ENCODE data around the gene SSPN.

Gene SSPN

DNA sequence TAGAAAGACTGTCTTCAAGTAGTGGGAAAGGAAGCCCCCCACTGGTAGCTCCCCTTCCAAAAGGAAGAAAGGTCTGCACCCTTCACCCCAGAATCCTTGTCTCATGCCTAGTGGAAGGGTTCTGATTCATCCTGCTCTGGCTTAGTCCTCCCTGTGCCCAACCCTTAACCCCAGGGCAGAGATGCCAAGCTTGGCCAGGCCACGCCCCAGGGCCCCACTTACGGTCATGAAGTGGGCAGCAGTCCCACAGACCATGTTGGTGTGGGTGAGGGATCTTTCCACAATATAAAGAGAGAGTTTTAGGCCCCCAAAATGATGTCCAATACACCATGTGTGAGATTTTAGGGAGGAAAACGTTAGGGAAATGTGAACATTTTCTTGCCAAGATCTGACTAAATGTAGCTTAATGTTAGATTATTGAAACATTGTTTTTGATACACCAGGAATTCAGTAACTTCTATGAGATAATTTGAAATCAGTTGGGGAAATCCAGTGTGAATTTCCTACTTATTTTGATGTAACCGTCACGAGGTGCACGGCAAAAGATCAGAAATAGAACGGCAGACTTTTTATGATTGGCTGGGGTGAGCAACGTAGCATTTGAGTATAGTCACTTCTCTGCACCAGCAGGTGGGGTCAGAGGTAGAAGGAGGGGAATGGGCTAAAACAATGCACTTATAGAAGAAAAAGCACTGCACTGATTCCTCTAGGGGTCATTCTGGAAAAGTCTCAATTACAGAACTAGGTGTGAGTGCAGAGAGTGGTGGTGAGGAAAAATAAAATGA lies 8.2 kb upstream of the SSPN start:
- no peak for DNase-seq

- no peak for DNase-seq
These were observed 7.2 kb upstream of the SSPN start for GRCh38 chr12:26188127-26188526.

- DNase-seq: no peak
These were observed 6.7 kb upstream of the SSPN start for GRCh38 chr12:26188641-26189040.

DNA sequence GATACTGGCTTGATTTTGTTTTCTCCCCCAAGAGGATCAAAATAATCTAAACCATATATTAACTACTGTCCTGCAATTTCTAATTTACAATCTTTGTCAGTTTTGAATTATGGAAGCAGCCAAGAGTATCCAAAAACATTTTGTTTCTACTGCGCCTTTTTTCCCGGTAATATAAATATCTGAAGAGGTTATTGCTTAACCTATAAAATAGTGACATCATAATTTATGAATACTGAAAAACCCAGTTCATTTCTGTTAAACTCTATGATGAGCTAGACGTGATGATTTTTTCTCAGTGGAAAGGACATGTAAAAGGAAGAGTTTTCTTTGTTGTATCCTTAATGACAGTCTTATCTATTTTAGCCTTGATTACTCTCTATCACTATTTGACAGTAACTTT lies 3.2 kb upstream of the SSPN start:
- DNase-seq: no peak

GRCh38 chr12:26193539-26193938 lies 1.8 kb upstream of the SSPN start:
- no peak for DNase-seq

DNA sequence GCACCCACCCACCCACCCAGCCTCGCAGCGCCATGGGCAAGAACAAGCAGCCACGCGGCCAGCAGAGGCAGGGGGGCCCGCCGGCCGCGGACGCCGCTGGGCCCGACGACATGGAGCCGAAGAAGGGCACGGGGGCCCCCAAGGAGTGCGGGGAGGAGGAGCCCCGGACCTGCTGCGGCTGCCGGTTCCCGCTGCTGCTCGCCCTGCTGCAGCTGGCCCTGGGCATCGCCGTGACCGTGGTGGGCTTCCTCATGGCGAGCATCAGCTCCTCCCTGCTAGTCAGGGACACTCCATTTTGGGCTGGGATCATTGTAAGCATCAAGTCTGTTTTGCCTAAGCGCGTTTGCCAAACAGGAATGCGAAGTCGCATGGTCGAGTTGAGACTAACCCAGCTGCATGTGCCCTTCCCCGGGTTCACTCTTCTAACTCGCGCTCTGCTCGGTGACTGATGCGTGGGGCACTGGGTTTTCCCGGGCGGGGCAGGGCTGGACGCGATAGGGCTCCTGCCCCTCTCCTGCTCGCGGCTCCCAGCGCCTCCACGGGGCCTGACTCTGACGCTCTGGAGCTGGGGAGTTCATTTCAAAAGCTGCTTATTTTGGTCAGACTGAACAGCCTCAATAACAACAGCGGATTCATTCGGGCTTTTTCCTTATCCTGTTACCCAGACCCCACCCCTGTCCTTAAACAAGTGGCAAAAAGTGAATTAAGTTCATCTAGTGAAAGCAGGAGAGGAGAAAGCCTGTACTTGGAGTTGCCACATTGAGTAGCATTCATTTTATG lies 458 bp downstream of the SSPN start:
- no peak for DNase-seq

DNA sequence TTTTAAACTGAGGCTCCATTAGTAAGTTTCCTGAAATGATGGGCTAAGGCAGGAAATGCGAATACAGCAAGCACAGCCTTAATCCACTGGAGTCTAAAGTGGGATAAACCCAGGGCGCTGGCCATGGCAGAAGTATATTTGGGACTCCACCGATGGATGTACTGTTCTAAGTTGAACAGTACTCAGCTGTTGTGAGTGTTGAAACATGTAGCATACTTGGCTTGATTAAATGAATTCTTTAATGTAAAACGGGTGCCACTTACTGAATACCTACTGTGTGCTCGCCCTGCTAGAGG lies 996 bp downstream of the SSPN start:
- no peak for DNase-seq

- DNase-seq: no peak
These were observed 2.5 kb downstream of the SSPN start for GRCh38 chr12:26197832-26198231.

DNA sequence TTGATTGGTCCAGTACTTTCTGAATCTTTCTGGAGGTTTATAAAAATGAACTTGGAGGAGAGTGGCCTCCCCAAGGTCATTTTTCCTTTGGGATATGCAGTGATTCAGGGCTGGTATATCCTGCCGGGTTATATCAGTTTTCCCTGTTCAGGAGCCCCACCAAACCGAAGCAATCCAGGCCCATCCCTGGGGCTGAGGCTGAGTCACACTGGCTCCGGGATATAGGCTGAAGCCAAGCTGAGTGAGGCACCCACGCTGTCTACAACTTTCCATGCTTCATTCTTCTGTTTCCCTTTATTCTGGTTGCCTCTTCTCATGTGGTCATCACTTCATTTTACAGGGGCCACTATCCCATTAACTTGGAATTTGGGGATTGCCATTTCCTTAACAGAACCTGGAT lies 3.4 kb downstream of the SSPN start:
- DNase-seq: no peak

GRCh38 chr12:26203167-26203780 lies 7.9 kb downstream of the SSPN start:
- DNase-seq: no peak

DNA sequence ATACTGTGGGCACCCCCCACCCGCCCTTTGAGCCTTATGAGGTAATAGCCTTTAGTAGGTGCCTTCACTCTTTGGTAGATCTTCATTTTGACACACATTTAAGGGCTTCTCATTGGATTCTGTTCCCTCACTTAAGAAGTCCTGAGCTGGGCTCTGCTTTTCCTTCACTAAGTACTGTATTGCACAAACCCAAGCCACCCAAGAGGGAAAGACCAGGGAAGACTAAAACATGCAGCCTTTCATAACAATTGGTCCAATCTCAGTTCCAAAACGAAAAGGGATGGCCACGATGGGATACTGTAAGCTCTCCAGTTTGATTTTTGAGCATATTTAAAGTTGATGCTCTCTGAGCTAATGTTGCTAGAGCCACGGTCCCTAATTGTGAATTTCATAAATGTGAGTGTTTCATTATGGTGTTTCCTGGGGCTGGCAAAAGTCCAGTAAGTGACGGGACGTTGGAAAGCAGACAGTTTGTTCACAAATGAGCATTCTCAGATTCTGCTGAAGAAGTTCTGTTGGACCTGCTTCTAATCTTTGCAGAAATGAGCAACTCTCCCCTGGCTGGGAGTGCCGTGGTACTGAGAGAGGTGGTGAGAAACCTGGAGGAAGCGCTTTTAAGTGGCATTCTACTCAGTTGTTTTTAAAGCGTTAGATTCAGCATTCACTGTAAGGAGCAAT lies 9.4 kb downstream of the SSPN start:
- no peak for DNase-seq

GRCh38 chr12:26205298-26205697 lies 9.9 kb downstream of the SSPN start:
- DNase-seq: no peak

- DNase-seq: no peak
These were observed 10.6 kb downstream of the SSPN start for GRCh38 chr12:26205941-26206340.

GRCh38 chr12:26211331-26211730 lies 16.0 kb downstream of the SSPN start:
- DNase-seq: no peak

GRCh38 chr12:26212396-26212795 lies 17.0 kb downstream of the SSPN start:
- no peak for DNase-seq

GRCh38 chr12:26212988-26213387 lies 17.6 kb downstream of the SSPN start:
- no peak for DNase-seq

GRCh38 chr12:26214121-26214520 lies 18.7 kb downstream of the SSPN start:
- DNase-seq: no peak

DNA sequence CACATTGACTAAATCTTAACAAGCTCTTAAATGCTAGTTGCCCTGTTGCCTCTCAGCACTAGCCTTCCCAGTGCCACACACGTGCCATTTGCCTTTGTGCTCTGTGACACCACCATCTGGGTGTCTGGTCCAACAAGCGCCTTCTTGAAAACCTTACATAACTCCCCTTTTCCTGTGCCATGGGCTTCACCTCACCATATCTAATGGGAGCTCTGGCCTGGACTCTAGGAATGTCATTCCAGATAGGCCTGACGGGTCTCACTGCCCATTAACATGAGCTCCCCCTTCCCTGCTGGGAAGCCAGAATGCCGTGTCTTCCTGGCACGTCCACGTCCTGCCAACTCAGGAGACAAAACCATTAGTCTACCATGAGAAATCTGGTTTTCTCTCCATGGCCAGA lies 24.4 kb downstream of the SSPN start:
- no peak for DNase-seq

GRCh38 chr12:26224657-26225056 lies 29.3 kb downstream of the SSPN start:
- no peak for DNase-seq

DNA sequence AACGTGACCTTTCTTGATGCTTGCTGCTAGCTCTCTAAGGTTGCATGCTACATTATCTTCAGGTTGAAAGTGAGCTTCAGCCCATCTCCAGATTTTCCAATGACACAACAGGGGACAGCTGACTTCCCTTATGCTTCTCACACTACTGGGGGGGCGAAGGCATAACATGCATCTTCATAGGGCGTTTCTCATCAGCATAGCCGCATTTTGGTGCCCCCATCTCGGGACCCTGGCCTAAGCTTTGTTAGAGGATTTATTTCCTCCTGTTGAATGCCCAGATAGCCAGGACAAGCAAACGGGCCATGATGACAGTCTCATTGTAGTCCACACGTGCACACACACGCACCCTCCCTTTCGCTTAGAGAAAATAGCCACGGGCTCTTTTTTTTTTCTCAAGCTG lies 30.7 kb downstream of the SSPN start:
- DNase-seq: no peak

DNA sequence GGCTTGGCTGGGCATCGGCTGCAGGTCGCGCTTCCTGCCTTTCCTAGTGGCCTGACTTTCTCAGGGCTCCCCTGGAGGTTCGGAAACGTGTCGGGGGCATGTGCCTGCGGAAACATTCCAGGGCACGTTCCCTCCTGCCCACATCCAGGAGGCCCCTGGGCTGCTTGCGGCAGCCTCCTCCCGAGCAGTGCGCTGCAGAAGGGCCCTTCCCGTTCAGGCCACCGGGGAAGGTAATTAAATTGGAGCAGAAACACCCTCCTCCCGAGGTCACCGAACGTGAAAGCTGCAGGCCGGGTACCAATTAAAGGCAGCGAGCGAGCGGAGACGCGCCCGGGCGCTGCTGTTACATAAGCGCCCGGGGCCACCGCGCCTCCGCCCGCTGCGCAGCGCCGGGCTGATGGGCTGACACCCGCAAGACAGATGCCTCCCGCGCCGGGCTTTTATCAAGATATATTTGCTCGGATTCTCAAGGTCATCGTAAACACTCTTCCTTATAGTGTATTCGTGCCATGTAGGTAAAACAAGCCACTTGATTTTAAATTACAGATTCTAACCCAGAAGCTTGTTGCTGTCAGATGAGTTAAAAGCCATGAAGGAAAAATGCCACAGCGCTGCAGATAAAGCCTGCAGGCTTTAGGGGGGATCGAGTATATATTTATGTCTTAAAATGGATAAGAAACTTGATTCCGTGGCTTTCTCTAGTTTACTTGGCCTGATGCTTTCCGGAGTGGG lies 31.4 kb downstream of the SSPN start:
- no peak for DNase-seq

- DNase-seq: no peak
These were observed 32.0 kb downstream of the SSPN start for GRCh38 chr12:26227361-26227745.

GRCh38 chr12:26229910-26230309 lies 34.5 kb downstream of the SSPN start:
- DNase-seq: no peak
